ENCODE measurements around the gene ADIPOR2.
A peak's percentile ranks its signal among the peaks of the same experiment; 100 is the strongest.

Gene ADIPOR2

DNA sequence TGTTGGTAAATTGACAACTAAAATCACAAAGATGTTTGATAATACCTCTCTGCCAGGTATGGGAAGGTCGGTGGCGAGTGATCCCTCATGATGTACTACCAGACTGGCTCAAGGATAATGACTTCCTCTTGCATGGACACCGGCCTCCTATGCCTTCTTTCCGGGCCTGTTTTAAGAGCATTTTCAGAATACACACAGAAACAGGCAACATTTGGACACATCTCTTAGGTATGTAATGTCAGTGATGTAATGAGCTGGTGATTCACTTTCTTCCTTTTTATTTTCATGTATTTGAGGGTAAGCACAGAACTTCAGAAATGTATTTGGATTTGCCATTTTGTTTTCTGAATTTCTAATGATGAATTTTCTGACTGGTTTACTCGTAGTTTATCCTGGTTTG lies 86.9 kb downstream of the ADIPOR2 start:
- peak; percentile 92 for DNase-seq (ENCODE audit: low read depth)

DNA sequence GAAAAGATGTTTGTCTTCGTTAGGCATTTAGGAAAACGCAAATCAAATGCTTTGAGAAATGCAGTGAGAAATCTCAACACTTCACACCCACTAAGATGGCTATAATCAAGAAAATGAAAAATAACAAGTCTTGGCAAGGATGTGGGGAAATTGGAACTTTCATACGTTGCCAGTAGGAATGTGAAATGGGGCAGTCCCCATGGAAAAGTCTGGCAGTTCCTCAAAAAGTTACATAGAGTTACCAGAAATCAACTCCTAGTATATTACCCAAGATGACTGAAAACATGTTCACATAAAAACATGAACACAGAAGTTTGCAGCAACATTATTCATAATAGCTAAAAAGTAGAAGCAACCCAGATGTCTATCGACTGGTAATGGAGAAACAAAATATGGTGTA lies 88.0 kb downstream of the ADIPOR2 start:
- DNase-seq (ENCODE audit: low read depth), result no peak

DNA sequence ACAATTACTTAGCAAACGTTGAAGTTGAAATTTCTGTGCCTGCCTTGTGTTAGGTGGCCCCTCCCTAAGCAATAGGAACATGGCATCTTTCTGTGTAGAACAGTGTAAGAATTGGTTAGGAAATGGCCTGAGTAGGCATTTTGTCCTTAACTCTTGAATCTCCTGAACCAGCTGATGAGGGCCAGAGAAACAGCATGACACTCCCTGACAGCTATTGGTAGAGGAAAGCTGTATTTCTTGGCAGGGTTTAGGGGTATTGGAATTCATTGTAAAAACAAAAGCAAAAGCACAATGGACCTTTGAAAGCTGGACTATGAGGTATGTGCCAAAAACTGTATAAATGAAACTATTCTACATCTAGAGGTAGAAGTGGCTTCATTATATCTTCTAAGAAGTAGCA lies 88.9 kb downstream of the ADIPOR2 start:
- DNase-seq (ENCODE audit: low read depth), result no peak

GRCh38 chr12:1781772-1782171 lies 90.9 kb downstream of the ADIPOR2 start:
- DNase-seq (ENCODE audit: low read depth), result no peak

DNA sequence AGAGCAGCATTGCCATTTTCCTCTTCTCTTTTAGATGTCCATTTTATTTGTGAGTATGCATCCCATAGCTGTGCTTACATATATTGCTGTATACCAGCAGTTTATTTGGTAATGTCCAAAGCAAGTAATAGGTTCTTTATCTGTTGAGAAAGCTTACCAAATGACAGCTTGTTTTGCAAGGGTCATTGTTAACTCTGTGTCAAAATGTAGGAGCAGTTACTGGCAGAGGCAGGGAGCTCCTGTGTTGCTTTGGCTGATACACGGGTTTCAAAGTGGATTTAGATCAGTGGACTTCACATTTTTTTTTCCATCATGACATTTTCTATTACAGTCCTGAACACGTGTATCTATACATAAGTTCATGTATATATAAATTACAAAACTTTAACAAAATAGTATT lies 91.3 kb downstream of the ADIPOR2 start:
- DNase-seq (ENCODE audit: low read depth), result no peak

DNA sequence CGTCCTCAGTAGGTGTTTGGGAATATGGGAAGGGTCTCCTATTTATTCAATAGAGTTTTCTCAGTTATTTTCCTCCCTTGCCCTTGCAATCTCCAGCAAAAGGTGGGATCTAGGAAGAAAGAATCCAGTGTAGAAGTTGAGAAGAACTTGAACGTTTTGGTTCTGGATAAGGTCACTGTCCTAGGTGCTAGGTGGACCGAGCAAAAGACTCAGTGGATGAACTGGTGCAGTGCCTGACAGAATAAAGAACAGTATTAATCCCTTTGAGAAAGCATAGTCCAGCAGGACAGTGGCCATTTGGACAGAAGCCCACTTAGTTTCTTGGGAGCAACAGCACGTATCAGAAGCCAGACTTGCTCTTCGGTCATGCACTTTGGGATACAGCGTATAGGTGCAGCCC lies 96.8 kb downstream of the ADIPOR2 start:
- DNase-seq (ENCODE audit: low read depth), result no peak

DNA sequence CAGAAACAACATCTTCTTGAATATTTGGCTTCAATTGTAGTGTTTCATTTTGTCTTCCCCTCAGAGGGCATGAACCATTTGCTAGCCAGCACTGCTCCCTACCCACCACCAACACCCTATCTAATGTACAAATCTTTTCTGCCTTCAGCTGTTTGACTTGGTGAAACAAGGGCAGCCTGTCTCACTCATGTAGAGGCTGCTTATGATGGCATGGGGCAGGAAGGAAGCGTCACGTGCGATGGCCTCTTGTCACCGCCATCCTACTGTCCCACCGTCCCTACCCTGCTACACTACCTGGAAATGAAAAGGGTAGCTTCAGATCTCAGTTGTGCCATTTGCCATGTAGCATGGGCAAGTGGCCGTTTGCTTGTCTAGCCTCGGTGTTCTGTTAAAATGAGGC lies 99.6 kb downstream of the ADIPOR2 start:
- no peak for DNase-seq (ENCODE audit: low read depth)

- DNase-seq (ENCODE audit: low read depth), result peak; percentile 79
These were observed 100.4 kb downstream of the ADIPOR2 start for GRCh38 chr12:1791104-1791841.

DNA sequence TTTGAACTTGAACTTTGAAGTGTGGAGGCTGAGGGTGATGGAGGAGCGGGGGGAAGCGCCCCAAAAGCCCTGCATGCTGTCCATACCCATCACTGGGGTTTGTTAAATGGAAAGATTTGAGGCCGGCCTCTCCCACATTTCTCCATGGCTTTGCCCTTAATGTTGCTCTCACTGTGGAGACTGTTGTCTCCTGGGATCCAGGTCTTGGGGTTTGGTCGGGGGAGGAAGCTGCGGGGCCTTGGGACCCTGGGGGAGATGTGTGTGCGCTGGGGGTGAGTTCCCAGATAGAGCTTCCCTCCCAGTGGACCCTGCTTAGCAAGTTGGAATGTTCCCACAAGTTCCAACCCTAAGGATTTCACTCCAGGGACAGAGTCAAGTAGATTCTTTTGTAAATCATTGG lies 101.5 kb downstream of the ADIPOR2 start:
- DNase-seq (ENCODE audit: low read depth), result no peak

GRCh38 chr12:1793426-1794210 lies 102.7 kb downstream of the ADIPOR2 start:
- no peak for DNase-seq (ENCODE audit: low read depth)

GRCh38 chr12:1794440-1795090 lies 103.7 kb downstream of the ADIPOR2 start:
- DNase-seq (ENCODE audit: low read depth), result no peak

DNA sequence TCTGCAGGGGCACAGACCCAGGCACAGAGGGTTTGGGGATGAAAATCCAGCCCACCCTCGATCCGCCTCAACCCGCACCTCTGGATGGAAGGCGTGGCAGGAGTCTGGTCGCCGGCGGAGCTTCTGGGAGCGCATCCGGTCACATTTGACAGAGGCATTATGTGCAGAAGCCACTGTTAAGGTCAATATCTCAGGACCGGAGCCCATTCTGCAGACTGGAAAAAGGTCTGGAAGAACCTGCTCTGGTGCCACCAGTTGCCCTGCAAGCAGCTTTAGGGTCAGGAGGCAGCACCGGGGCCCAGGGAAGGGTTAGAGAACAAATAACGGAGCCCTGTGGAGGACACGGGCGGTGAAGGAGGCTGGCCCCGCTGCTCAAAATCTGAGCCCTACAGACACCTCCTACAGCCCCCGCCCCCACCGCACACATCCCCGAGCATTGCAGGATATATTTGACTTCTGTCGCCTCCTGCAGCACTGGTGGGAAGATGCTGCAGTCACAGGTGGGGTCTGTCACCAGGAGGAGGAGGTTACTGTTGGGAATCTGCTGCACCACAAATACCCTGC lies 104.4 kb downstream of the ADIPOR2 start:
- no peak for DNase-seq (ENCODE audit: low read depth)

DNA sequence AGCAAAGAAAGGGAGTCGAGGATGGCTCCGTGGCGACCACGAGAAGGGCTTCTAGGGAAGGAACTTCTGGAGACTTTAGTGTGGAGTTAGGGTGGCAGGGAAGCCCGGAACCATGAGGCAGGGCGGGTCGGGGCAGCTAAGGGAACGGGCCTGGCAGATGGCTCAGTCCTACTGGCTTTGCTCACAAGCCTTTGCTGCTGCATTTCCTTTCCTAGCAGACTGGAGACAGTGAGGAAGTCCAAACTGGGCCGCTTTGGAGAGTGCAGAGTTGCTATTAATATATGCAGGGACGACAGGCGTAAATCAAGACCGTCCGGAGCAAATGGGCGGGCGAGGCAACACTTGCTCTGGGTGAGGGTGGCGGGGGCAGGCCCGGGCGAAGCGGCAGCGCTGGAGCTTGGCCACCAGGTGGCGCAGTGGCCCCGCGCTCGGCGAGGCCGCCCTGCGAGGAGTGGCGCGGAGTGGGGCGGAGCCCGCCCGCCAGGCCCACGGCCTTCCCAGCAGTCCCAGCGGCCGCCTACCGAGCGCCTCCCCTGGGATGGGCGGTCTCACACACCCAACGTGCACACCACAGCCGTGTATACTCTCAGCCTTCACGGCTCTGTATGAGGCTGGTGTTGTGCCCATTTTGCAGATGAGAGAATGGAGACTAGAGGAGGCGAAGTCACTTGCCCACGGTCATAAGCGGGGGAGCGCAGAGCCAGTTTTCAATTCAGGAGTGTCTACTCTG lies 105.1 kb downstream of the ADIPOR2 start:
- peak; percentile 87 for DNase-seq (ENCODE audit: low read depth)

GRCh38 chr12:1796515-1797010 lies 105.7 kb downstream of the ADIPOR2 start:
- peak; percentile 56 for DNase-seq (ENCODE audit: low read depth)

DNA sequence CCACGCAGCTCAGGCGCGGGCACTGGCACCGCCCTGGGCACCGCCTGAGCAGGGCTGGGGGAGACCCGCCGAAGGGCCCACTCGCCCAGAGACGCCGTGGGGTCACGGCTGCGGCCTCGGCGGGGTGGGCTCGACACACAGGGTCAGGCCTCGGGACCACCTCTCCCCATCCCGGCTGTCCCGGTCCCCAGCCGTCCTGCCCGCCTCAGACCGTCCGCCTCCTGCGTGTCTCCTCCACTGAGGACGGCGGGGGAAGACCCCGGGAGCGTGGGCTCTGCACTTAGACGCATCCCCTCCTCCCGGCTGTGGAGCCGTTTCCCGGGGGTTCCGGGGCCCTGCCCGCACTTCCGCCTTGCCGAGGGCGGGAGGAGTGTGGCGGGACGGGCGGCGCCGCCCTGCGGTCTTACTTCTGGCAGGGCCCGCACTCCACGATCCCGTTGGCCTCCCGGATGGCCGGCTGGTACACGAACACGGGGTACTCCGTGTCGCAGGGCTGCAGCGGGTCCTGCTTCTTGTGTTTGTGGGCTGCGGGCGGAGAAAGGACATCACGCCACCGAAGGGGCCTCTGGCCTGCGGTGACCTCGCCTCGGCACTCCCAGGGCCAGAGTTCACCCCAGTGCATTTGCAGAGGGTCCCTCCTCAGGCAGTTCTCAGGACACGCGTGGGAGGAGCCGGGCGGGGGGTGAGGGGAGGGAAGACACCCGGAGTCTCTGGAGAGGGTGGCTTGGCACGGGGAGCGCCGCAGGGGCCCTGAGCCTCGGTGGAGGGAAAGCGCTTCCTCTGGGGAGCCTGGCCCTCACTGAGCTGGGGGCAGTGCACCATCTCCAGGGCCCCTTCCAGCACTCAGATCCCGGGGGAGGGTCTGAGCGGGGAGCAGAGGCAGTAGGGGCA lies 106.4 kb downstream of the ADIPOR2 start:
- no peak for DNase-seq (ENCODE audit: low read depth)

GRCh38 chr12:1797991-1798640 lies 107.2 kb downstream of the ADIPOR2 start:
- no peak for DNase-seq (ENCODE audit: low read depth)

DNA sequence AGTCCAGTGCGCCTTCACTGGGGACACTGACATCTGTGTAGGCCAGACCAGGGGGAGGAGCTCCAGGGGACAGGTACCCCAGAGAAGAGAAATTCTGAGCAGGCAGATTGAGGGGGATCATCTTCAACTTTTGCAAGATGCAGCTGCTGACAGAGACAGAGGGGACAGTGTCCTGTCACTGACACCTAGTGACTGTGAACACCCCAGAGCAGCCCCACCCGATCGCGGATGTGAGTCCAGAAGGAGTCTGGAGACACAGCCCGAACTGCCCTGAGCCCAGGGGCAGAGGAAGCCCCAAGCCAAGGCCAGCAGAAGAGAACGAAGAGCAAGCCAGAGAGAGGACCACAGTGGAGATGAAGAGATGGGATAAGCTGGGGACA lies 107.8 kb downstream of the ADIPOR2 start:
- DNase-seq (ENCODE audit: low read depth), result no peak

- DNase-seq (ENCODE audit: low read depth), result no peak
These were observed 108.4 kb downstream of the ADIPOR2 start for GRCh38 chr12:1799051-1799881.

- no peak for DNase-seq (ENCODE audit: low read depth)
These were observed 109.1 kb downstream of the ADIPOR2 start for GRCh38 chr12:1799882-1800400.
